ENCODE data around the gene SYNPR.

SYNPR gene

DNA sequence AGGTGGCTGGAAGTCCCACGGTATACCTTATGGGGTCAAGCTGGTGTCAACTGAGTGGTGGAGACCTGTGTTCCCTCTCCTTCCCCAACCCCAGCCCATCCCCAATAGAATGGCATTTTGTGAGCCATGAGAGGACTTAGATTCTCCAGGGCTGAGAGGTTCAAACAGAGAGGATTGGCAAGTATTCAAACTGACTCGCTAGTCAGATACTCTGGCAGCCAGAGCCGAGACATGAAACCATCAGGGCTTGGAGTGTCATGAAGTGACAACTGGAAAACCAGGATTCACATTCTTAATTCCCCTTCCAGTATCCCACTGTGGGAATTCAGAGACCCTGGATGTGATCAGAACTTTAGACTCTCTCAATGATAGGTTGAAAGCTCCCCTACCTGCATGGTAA lies 215.0 kb downstream of the SYNPR start:
- no peak for DNase-seq
- Histone ChIP-seq H3K9me3 (replicated peaks; ENCODE audit: insufficient read depth, low read length) (no peaks in the 10 kb centered on the region), H3K27me3 (replicated peaks; ENCODE audit: insufficient read depth, low read length) (no peaks in the 10 kb centered on the region), H3K27ac (ENCODE audit: low read length) (no peak overlapping the region), H3K36me3 (replicated peaks; ENCODE audit: insufficient read depth, low read length) (no peaks in the 10 kb centered on the region), H3K9ac (ENCODE audit: low read length) (no peak overlapping the region), H3K9me2 (replicated peaks; ENCODE audit: insufficient read depth, low read length) (no peaks in the 10 kb centered on the region), H3K4me1 (ENCODE audit: low read length) (no peaks in the 10 kb centered on the region), H2AFZ (ENCODE audit: low read length) (no peak overlapping the region), H3K79me2 (ENCODE audit: low read length) (no peaks in the 10 kb centered on the region), H3F3A (ENCODE audit: insufficient read depth, low read length) (no peaks in the 10 kb centered on the region), H3K4me2 (ENCODE audit: low read depth, low read length) (no peak overlapping the region), H4K20me1 (ENCODE audit: insufficient read depth, low read length) (no peaks in the 10 kb centered on the region), H3K4me3 (ENCODE audit: low read length) (no peak overlapping the region)
- TF ChIP-seq, protein P1, sequence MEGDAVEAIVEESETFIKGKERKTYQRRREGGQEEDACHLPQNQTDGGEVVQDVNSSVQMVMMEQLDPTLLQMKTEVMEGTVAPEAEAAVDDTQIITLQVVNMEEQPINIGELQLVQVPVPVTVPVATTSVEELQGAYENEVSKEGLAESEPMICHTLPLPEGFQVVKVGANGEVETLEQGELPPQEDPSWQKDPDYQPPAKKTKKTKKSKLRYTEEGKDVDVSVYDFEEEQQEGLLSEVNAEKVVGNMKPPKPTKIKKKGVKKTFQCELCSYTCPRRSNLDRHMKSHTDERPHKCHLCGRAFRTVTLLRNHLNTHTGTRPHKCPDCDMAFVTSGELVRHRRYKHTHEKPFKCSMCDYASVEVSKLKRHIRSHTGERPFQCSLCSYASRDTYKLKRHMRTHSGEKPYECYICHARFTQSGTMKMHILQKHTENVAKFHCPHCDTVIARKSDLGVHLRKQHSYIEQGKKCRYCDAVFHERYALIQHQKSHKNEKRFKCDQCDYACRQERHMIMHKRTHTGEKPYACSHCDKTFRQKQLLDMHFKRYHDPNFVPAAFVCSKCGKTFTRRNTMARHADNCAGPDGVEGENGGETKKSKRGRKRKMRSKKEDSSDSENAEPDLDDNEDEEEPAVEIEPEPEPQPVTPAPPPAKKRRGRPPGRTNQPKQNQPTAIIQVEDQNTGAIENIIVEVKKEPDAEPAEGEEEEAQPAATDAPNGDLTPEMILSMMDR (IDR thresholded peaks at IDR 0.05; ENCODE audit: low read length): no peak
- TF ChIP-seq EZH2 (optimal IDR thresholded peaks at IDR 0.05; ENCODE audit: low read depth, low read length): no peak
- TF ChIP-seq EZH2phosphoT487 (IDR thresholded peaks at IDR 0.05; ENCODE audit: low read length): no peak

DNA sequence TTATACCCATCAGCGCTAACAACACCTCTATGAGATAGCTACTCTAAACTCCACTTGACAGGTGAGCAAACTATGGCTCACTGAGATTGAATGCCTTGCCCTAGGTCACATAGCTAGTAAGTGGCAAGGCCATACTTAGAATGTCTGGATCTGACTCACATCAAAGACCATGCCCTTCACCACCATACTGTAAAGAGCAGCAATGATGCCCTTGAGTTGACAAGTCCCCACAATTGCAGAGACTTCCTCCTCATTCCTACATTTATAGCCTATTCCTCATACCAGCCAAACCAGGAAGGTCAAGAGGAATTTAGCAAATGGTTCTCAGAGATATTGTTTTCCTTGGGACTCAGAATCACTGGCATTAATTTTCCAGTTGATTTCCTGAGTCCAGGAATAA lies 216.5 kb downstream of the SYNPR start:
- Histone ChIP-seq H3F3A (ENCODE audit: insufficient read depth, low read length) (no peaks in the 10 kb centered on the region), H3K4me1 (ENCODE audit: low read length) (no peaks in the 10 kb centered on the region), H4K20me1 (ENCODE audit: insufficient read depth, low read length) (no peaks in the 10 kb centered on the region), H3K79me2 (ENCODE audit: low read length) (no peaks in the 10 kb centered on the region), H2AFZ (ENCODE audit: low read length) (no peak overlapping the region), H3K27ac (ENCODE audit: low read length) (no peak overlapping the region), H3K4me3 (ENCODE audit: low read length) (no peak overlapping the region), H3K4me2 (ENCODE audit: low read depth, low read length) (no peak overlapping the region), H3K9me3 (replicated peaks; ENCODE audit: insufficient read depth, low read length) (no peaks in the 10 kb centered on the region), H3K9me2 (replicated peaks; ENCODE audit: insufficient read depth, low read length) (no peaks in the 10 kb centered on the region), H3K27me3 (replicated peaks; ENCODE audit: insufficient read depth, low read length) (no peaks in the 10 kb centered on the region), H3K36me3 (replicated peaks; ENCODE audit: insufficient read depth, low read length) (no peaks in the 10 kb centered on the region), H3K9ac (ENCODE audit: low read length) (no peak overlapping the region)
- TF ChIP-seq EZH2phosphoT487 (IDR thresholded peaks at IDR 0.05; ENCODE audit: low read length) (no peak), EZH2 (optimal IDR thresholded peaks at IDR 0.05; ENCODE audit: low read depth, low read length) (no peak)
- TF ChIP-seq, protein P1 (IDR thresholded peaks at IDR 0.05; ENCODE audit: low read length): no peak
- no peak for DNase-seq

DNA sequence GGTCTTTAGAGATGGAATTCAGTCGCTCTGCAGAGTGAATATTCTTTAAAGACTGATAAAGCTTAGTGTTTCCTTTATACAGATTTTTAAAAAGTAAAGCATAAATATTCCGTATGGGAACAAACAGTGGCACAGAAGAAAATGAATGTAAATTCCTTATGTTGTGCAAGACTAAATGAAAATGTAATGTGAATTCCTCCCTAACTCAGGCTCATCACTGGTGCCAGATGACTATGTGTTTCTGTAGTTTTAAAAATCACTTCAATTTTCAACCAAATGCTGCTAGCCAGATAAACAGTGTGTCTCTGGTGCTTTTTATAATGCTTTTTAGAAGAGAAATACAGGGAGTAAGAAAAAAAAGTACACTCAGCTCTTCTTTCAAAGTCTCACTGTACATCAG lies 219.5 kb downstream of the SYNPR start:
- H3K27ac ChIP-seq (ENCODE audit: low read length): no peak overlapping the region
- no peaks in the 10 kb centered on the region for H3F3A ChIP-seq (ENCODE audit: insufficient read depth, low read length)
- no peak overlapping the region for H3K4me2 ChIP-seq (ENCODE audit: low read depth, low read length)
- H3K27me3 ChIP-seq (replicated peaks; ENCODE audit: insufficient read depth, low read length): no peaks in the 10 kb centered on the region
- no peak overlapping the region for H2AFZ ChIP-seq (ENCODE audit: low read length)
- no peaks in the 10 kb centered on the region for H3K9me2 ChIP-seq (replicated peaks; ENCODE audit: insufficient read depth, low read length)
- no peak overlapping the region for H3K9ac ChIP-seq (ENCODE audit: low read length)
- no peaks in the 10 kb centered on the region for H3K36me3 ChIP-seq (replicated peaks; ENCODE audit: insufficient read depth, low read length)
- H4K20me1 ChIP-seq (ENCODE audit: insufficient read depth, low read length): no peaks in the 10 kb centered on the region
- H3K4me1 ChIP-seq (ENCODE audit: low read length): no peaks in the 10 kb centered on the region
- TF ChIP-seq, protein P1 (IDR thresholded peaks at IDR 0.05; ENCODE audit: low read length): no peak
- TF ChIP-seq EZH2 (optimal IDR thresholded peaks at IDR 0.05; ENCODE audit: low read depth, low read length) (no peak), EZH2phosphoT487 (IDR thresholded peaks at IDR 0.05; ENCODE audit: low read length) (no peak)
- DNase-seq: no peak
- no peaks in the 10 kb centered on the region for H3K9me3 ChIP-seq (replicated peaks; ENCODE audit: insufficient read depth, low read length)
- H3K4me3 ChIP-seq (ENCODE audit: low read length): no peak overlapping the region
- no peaks in the 10 kb centered on the region for H3K79me2 ChIP-seq (ENCODE audit: low read length)

All from MM.1S (cell line).